ENCODE data around the gene NFE2. TPM values are rescaled to one million over a fixed set of nuclear protein-coding genes. Genes with fewer than 3 reads are reported as not detected.
A peak's percentile ranks its signal among the peaks of the same experiment; 100 is the strongest.

NFE2 gene
- total RNA-seq, 6 experiments from 2014 or later, result 0.46 to 2.8 (median 0.99) TPM

- ATAC-seq (no peak), DNase-seq (no peak)
- H3K27me3 ChIP-seq, result no peaks in the 10 kb centered on the region
- TF ChIP-seq POLR2A (IDR thresholded peaks at IDR 0.05) (no peak), CTCF (IDR thresholded peaks at IDR 0.05) (no peak)
- no peaks in the 10 kb centered on the region for H3K9me3 ChIP-seq
- intact Hi-C loops (cut with DNase I), result no loop called here
- H3K36me3 ChIP-seq, result peaks cover 11 to 29% (median 25%) of the 10 kb centered on the region in 4 donors
- peak overlapping the region; percentile 58 to 92 (median 73) for H3K27ac ChIP-seq
- peak overlapping the region; percentile 65 to 90 (median 72) for H3K4me3 ChIP-seq
- H3K4me1 ChIP-seq, result peaks cover 0 to 38% (median 17%) of the 10 kb centered on the region in 4 donors
- WGBS (ENCODE audit: insufficient coverage, low coverage, low lambda C conversion rate, missing lambda C conversion rate), result under 1% methylated on average over 15 of the region's 19 CpGs
Measured at GRCh38 chr12:54279227-54279631, 21.6 kb downstream of the NFE2 start.

GRCh38 chr12:54277823-54278276 is 23.0 kb downstream of the NFE2 start:
- Histone ChIP-seq H3K27me3 (no peaks in the 10 kb centered on the region), H3K27ac (no peak overlapping the region), H3K9me3 (no peaks in the 10 kb centered on the region), H3K4me1 (peaks cover 0 to 24% (median 10%) of the 10 kb centered on the region in 4 donors), H3K36me3 (peaks cover 5 to 15% (median 12%) of the 10 kb centered on the region in 4 donors), H3K4me3 (no peak overlapping the region)
- TF ChIP-seq POLR2A (IDR thresholded peaks at IDR 0.05), result no peak
- TF ChIP-seq CTCF (IDR thresholded peaks at IDR 0.05), result no peak
- DNase-seq, result no peak
- WGBS (ENCODE audit: insufficient coverage, low coverage, low lambda C conversion rate, missing lambda C conversion rate), result 32% methylated on average over 5 of the region's 5 CpGs
- no peak for ATAC-seq
- intact Hi-C loops (cut with DNase I), result no loop called here

GRCh38 chr12:54276368-54276767 is 24.4 kb downstream of the NFE2 start:
- H3K9me3 ChIP-seq, result no peaks in the 10 kb centered on the region
- no peak overlapping the region for H3K4me3 ChIP-seq
- no peak for DNase-seq
- TF ChIP-seq CTCF (IDR thresholded peaks at IDR 0.05) (no peak), POLR2A (IDR thresholded peaks at IDR 0.05) (no peak)
- no peak overlapping the region for H3K27ac ChIP-seq
- 88% methylated on average over 3 of the region's 3 CpGs for WGBS (ENCODE audit: insufficient coverage, low coverage, low lambda C conversion rate, missing lambda C conversion rate)
- peaks cover 0 to 12% (median 5%) of the 10 kb centered on the region in 4 donors for H3K4me1 ChIP-seq
- no peak for ATAC-seq
- intact Hi-C loops (cut with DNase I), result no loop called here
- peaks cover 0 to under 1% (median under 1%) of the 10 kb centered on the region in 4 donors for H3K36me3 ChIP-seq
- no peaks in the 10 kb centered on the region for H3K27me3 ChIP-seq

- Histone ChIP-seq H3K36me3 (no peaks in the 10 kb centered on the region), H3K4me1 (peaks cover 0 to 11% (median 5%) of the 10 kb centered on the region in 4 donors), H3K27me3 (no peaks in the 10 kb centered on the region), H3K4me3 (no peak overlapping the region), H3K9me3 (no peaks in the 10 kb centered on the region), H3K27ac (no peak overlapping the region)
- WGBS (ENCODE audit: insufficient coverage, low coverage, low lambda C conversion rate, missing lambda C conversion rate), result 52% methylated on average over 2 of the region's 2 CpGs
- DNase-seq, result no peak
- ATAC-seq, result peak in 1 of 4 donors; percentile 24
- TF ChIP-seq POLR2A (IDR thresholded peaks at IDR 0.05) (no peak), CTCF (IDR thresholded peaks at IDR 0.05) (no peak)
- intact Hi-C loops (cut with DNase I), result no loop called here
Measured at GRCh38 chr12:54273981-54274380, 26.8 kb downstream of the NFE2 start.

GRCh38 chr12:54272214-54272613 is 28.6 kb downstream of the NFE2 start:
- intact Hi-C loops (cut with DNase I), result no loop called here
- DNase-seq, result no peak
- 78% methylated on average over 1 of the region's 1 CpG for WGBS (ENCODE audit: insufficient coverage, low coverage, low lambda C conversion rate, missing lambda C conversion rate)

More at GRCh38 chr12:54272214-54272613, 28.6 kb downstream of the NFE2 start:
- H3K4me1 ChIP-seq, result no peaks in the 10 kb centered on the region
- no peak overlapping the region for H3K4me3 ChIP-seq
- no peak for ATAC-seq
- H3K36me3 ChIP-seq, result no peaks in the 10 kb centered on the region
- no peaks in the 10 kb centered on the region for H3K9me3 ChIP-seq
- H3K27me3 ChIP-seq, result no peaks in the 10 kb centered on the region
- TF ChIP-seq CTCF (IDR thresholded peaks at IDR 0.05), result no peak
- no peak for TF ChIP-seq POLR2A (IDR thresholded peaks at IDR 0.05)
- H3K27ac ChIP-seq, result no peak overlapping the region
